ENCODE results near the gene UBXN4.

DNA sequence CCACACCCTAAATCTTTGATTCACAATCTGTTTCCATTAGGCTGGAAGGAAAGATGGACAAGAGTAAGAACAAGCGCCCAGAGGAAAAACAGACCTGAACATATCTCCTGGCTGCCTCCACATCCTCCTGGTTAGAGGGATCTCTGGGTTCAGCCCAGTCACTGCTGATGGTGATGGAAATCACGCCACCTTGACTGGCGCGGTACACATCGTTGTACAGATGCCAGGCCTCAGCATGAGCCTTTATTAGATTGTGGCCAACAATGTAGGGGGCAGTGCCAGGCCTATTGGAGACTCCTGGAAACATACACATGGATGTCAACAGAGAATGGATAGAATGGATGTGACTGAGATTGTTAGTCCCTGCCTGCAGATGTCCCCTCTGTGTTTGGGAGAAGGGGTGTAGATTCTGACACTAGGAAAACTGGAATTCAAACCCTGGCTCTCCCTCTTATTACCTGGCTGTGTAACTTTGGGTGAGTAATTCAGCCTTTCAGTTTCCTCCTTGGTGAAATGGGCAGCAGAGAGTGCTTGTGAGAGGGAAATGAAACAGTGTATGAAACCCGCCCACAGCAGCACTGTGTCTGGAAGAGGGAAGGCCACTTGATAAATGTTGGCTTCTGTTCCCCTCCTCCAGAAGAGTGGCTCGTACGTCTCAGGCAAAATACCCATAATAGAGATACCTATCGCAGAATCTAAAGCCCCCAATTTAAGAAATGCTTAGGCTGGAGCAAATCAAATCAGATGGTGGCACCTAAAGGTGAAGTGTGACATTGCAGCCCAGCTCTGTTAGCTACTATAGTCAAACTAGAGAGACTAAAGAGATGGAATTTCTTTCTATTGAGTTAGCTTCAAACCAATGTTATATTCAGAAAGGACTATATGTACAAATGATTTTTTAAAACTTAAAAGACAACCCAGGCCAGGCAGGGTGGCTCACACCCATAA is 59.1 kb downstream of the UBXN4 start:
- TF ChIP-seq, protein P1, sequence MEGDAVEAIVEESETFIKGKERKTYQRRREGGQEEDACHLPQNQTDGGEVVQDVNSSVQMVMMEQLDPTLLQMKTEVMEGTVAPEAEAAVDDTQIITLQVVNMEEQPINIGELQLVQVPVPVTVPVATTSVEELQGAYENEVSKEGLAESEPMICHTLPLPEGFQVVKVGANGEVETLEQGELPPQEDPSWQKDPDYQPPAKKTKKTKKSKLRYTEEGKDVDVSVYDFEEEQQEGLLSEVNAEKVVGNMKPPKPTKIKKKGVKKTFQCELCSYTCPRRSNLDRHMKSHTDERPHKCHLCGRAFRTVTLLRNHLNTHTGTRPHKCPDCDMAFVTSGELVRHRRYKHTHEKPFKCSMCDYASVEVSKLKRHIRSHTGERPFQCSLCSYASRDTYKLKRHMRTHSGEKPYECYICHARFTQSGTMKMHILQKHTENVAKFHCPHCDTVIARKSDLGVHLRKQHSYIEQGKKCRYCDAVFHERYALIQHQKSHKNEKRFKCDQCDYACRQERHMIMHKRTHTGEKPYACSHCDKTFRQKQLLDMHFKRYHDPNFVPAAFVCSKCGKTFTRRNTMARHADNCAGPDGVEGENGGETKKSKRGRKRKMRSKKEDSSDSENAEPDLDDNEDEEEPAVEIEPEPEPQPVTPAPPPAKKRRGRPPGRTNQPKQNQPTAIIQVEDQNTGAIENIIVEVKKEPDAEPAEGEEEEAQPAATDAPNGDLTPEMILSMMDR (IDR thresholded peaks at IDR 0.05 in 8 of 11, conservative IDR thresholded peaks at IDR 0.05 in 3 of 11) = no peak
- no peak for TF ChIP-seq POLR2A (IDR thresholded peaks at IDR 0.05)
- no peak for TF ChIP-seq POLR2AphosphoS5 (IDR thresholded peaks at IDR 0.05)

Data from spleen (tissue), 7 donors.